ENCODE measurements around the gene TOMM20. TPM values are rescaled to one million over a fixed set of nuclear protein-coding genes. Genes with fewer than 3 reads are reported as not detected.

The TOMM20 gene
- total and polyA plus RNA-seq, 2 experiments from 2014 or later: 138 to 159 TPM

- no peak overlapping the region for H3K27ac ChIP-seq (ENCODE audit: low read depth)
- H3K9me2 ChIP-seq (ENCODE audit: insufficient read depth): no peaks in the 10 kb centered on the region
- H2AFZ ChIP-seq: no peak overlapping the region
- peaks cover 4% of the 10 kb centered on the region for H3K27me3 Mint-ChIP-seq (ENCODE audit: insufficient read depth, low read depth, poor library complexity)
- peaks cover 52% of the 10 kb centered on the region for H3K79me2 ChIP-seq (replicated peaks; ENCODE audit: insufficient read depth)
- H3K4me1 ChIP-seq (ENCODE audit: insufficient read depth): no peaks in the 10 kb centered on the region
- no peak overlapping the region for H3K4me3 ChIP-seq
- H3K36me3 ChIP-seq (ENCODE audit: insufficient read depth): peaks cover 58% of the 10 kb centered on the region
- ATAC-seq: no peak
- H3K9me3 Mint-ChIP-seq: no peaks in the 10 kb centered on the region
- H3K4me3 Mint-ChIP-seq: no peak overlapping the region
- H3K4me2 ChIP-seq: no peak overlapping the region
- H3K36me3 Mint-ChIP-seq (ENCODE audit: low read depth): peaks cover 81% of the 10 kb centered on the region
- DNase-seq (ENCODE audit: low spot score): no peak
- no peak overlapping the region for H3K27ac Mint-ChIP-seq
- H3F3A ChIP-seq (replicated peaks; ENCODE audit: low read depth): peaks cover 35% of the 10 kb centered on the region
- H3K27me3 ChIP-seq (ENCODE audit: insufficient read depth): no peaks in the 10 kb centered on the region
- TF ChIP-seq EZH2 (IDR thresholded peaks at IDR 0.05; ENCODE audit: low read depth, unreplicated experiment) (no peak), EZH2phosphoT487 (IDR thresholded peaks at IDR 0.05; ENCODE audit: unreplicated experiment) (no peak), ZNF462 (CRISPR knock-in tag; IDR thresholded peaks at IDR 0.05) (no peak), JUNB (IDR thresholded peaks at IDR 0.05; ENCODE audit: unreplicated experiment) (no peak), ZNF331 (CRISPR knock-in tag; IDR thresholded peaks at IDR 0.05; ENCODE audit: low read depth) (no peak), POLR2AphosphoS5 (IDR thresholded peaks at IDR 0.05; ENCODE audit: low read depth) (no peak), CREB1 (CRISPR knock-in tag; IDR thresholded peaks at IDR 0.05; ENCODE audit: low read depth) (no peak), ZNF114 (CRISPR knock-in tag; IDR thresholded peaks at IDR 0.05) (no peak), STAT1 (IDR thresholded peaks at IDR 0.05; ENCODE audit: unreplicated experiment) (no peak), CTCF (conservative IDR thresholded peaks at IDR 0.05; ENCODE audit: low read depth in 2 of 2) (no peak), NANOG (IDR thresholded peaks at IDR 0.05; ENCODE audit: borderline replicate concordance) (no peak)
- TF ChIP-seq, protein P1, sequence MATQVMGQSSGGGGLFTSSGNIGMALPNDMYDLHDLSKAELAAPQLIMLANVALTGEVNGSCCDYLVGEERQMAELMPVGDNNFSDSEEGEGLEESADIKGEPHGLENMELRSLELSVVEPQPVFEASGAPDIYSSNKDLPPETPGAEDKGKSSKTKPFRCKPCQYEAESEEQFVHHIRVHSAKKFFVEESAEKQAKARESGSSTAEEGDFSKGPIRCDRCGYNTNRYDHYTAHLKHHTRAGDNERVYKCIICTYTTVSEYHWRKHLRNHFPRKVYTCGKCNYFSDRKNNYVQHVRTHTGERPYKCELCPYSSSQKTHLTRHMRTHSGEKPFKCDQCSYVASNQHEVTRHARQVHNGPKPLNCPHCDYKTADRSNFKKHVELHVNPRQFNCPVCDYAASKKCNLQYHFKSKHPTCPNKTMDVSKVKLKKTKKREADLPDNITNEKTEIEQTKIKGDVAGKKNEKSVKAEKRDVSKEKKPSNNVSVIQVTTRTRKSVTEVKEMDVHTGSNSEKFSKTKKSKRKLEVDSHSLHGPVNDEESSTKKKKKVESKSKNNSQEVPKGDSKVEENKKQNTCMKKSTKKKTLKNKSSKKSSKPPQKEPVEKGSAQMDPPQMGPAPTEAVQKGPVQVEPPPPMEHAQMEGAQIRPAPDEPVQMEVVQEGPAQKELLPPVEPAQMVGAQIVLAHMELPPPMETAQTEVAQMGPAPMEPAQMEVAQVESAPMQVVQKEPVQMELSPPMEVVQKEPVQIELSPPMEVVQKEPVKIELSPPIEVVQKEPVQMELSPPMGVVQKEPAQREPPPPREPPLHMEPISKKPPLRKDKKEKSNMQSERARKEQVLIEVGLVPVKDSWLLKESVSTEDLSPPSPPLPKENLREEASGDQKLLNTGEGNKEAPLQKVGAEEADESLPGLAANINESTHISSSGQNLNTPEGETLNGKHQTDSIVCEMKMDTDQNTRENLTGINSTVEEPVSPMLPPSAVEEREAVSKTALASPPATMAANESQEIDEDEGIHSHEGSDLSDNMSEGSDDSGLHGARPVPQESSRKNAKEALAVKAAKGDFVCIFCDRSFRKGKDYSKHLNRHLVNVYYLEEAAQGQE (IDR thresholded peaks at IDR 0.05; ENCODE audit: unreplicated experiment): no peak
- TF ChIP-seq, protein P2, sequence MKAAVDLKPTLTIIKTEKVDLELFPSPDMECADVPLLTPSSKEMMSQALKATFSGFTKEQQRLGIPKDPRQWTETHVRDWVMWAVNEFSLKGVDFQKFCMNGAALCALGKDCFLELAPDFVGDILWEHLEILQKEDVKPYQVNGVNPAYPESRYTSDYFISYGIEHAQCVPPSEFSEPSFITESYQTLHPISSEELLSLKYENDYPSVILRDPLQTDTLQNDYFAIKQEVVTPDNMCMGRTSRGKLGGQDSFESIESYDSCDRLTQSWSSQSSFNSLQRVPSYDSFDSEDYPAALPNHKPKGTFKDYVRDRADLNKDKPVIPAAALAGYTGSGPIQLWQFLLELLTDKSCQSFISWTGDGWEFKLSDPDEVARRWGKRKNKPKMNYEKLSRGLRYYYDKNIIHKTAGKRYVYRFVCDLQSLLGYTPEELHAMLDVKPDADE (IDR thresholded peaks at IDR 0.05): no peak
- no peaks in the 10 kb centered on the region for H3K4me1 Mint-ChIP-seq
- peaks cover 31% of the 10 kb centered on the region for H4K20me1 ChIP-seq (replicated peaks; ENCODE audit: insufficient read depth)
Observed at GRCh38 chr1:235111107-235111506, 17.5 kb downstream of the TOMM20 start.
